Stimulated activated CD4-positive, alpha-beta T cell treated with anti-CD3 and anti-CD28 coated beads, TNF-alpha, amount 100 ng/mL, for 24 hours (primary cell): ENCODE results near the gene SYT1.

Experiments used
- DNase-seq, 3 experiments: peaks; one replicate each; pipeline ENCODE4 v3.0.0-alpha.2; 2020; ENCODE audit warnings: low read depth in 3 of 3

Gene SYT1

GRCh38 chr12:79294590-79294989 is 430.0 kb downstream of the SYT1 start:
- DNase-seq: no peak

- no peak for DNase-seq
These were observed 431.0 kb downstream of the SYT1 start for GRCh38 chr12:79295572-79295971.

GRCh38 chr12:79296133-79296532 is 431.6 kb downstream of the SYT1 start:
- no peak for DNase-seq

- DNase-seq: no peak
These were observed 432.3 kb downstream of the SYT1 start for GRCh38 chr12:79296871-79297270.

GRCh38 chr12:79298506-79298905 is 433.9 kb downstream of the SYT1 start:
- DNase-seq: no peak

- DNase-seq: no peak
These were observed 435.0 kb downstream of the SYT1 start for GRCh38 chr12:79299447-79300198.

GRCh38 chr12:79300199-79300568 is 435.6 kb downstream of the SYT1 start:
- no peak for DNase-seq

- DNase-seq: no peak
These were observed 436.6 kb downstream of the SYT1 start for GRCh38 chr12:79301181-79301580.

GRCh38 chr12:79302162-79302814 is 437.7 kb downstream of the SYT1 start:
- DNase-seq: no peak

GRCh38 chr12:79307340-79307739 is 442.8 kb downstream of the SYT1 start:
- no peak for DNase-seq

GRCh38 chr12:79309039-79309438 is 444.5 kb downstream of the SYT1 start:
- DNase-seq: no peak

- DNase-seq: no peak
These were observed 452.7 kb downstream of the SYT1 start for GRCh38 chr12:79317179-79317847.

GRCh38 chr12:79322905-79323304 is 458.3 kb downstream of the SYT1 start:
- no peak for DNase-seq

GRCh38 chr12:79324571-79324970 is 460.0 kb downstream of the SYT1 start:
- DNase-seq: no peak

GRCh38 chr12:79326222-79326621 is 461.6 kb downstream of the SYT1 start:
- DNase-seq: no peak

GRCh38 chr12:79326663-79327062 is 462.1 kb downstream of the SYT1 start:
- no peak for DNase-seq

GRCh38 chr12:79327465-79327864 is 462.9 kb downstream of the SYT1 start:
- DNase-seq: no peak

GRCh38 chr12:79329933-79330332 is 465.4 kb downstream of the SYT1 start:
- no peak for DNase-seq

GRCh38 chr12:79331870-79332269 is 467.3 kb downstream of the SYT1 start:
- no peak for DNase-seq

- DNase-seq: no peak
These were observed 468.6 kb downstream of the SYT1 start for GRCh38 chr12:79333144-79333543.

GRCh38 chr12:79337662-79338290 is 473.2 kb downstream of the SYT1 start:
- no peak for DNase-seq
